Endothelial cell of umbilical vein (primary cell): ENCODE measurements around the gene B3GNT3. TPM values are rescaled to one million over a fixed set of nuclear protein-coding genes. Genes with fewer than 3 reads are reported as not detected.

Source experiments
- BruUV-seq: library from RNA; stranded (reverse); fragments of 400-500 nt; replicated peaks from 2 replicates; lab custom pipeline; 2021; lab: Mats Ljungman, UMichigan
- CTCF ChIA-PET: fragments of 300-600, 350-600 bp; sonication (Branson Sonifier 250); formaldehyde crosslinking; loops from one replicate; lab custom pipeline; 2021; ENCODE audit warnings: antibody characterized with exemption, inconsistent platforms; lab: Charles Lee
- POLR2A ChIA-PET: fragments of 300-600, 350-600 bp; sonication (Branson Sonifier 250); formaldehyde crosslinking; loops from one replicate; lab custom pipeline; 2021; ENCODE audit warnings: antibody characterized with exemption, inconsistent platforms; lab: Charles Lee
- DNase-seq: peaks from one replicate; pipeline ENCODE4 v3.0.0-alpha.2; 2011; ENCODE audit warnings: low read depth, low spot score
- FAIRE-seq: peaks from 2 replicates; lab custom pipeline; 2011; peaks lifted over from hg19 to GRCh38; lab: Jason Lieb, UNC
- H2AFZ ChIP-seq: 2 replicates; pipeline ENCODE4 v1.6.0; 2012; ENCODE audit warnings: low read depth, low read length, control low read depth, inconsistent platforms
- H3K27ac ChIP-seq: 2 replicates; pipeline ENCODE4 v1.5.1; 2011; ENCODE audit warnings: low read depth, mild to moderate bottlenecking, control low read depth, low read length, moderate library complexity; ENCODE audit not compliant: insufficient read depth
- H3K27me3 ChIP-seq, 2 experiments: 2 replicates each; pipeline versions ENCODE4 v1.6.0 to v1.6.1; 2011; ENCODE audit warnings: low read length in 2 of 2, mixed read lengths in 1 of 2; ENCODE audit not compliant: control insufficient read depth in 2 of 2, insufficient read depth in 2 of 2
- H3K36me3 ChIP-seq, 2 experiments: 2 replicates in 1 of 2; 3 replicates in 1 of 2; pipeline ENCODE4 v1.5.1; 2011; ENCODE audit warnings: low read length in 2 of 2, mild to moderate bottlenecking in 1 of 2, moderate library complexity in 1 of 2; ENCODE audit not compliant: control insufficient read depth in 2 of 2, insufficient read depth in 2 of 2; ENCODE audit errors: extremely low read depth in 1 of 2
- H3K4me1 ChIP-seq: 3 replicates; pipeline ENCODE4 v1.5.1; 2011; ENCODE audit warnings: mild to moderate bottlenecking, low read length; ENCODE audit not compliant: control insufficient read depth, insufficient read depth; ENCODE audit errors: extremely low read depth
- H3K4me2 ChIP-seq: 2 replicates; pipeline ENCODE4 v1.6.1; 2011; ENCODE audit warnings: low read length, control low read depth, mixed read lengths; ENCODE audit not compliant: insufficient read depth
- H3K4me3 ChIP-seq, 3 experiments: fragments of 200-600 bp in 1 of 3; sonication (generic), shearing (Covaris generic) in 1 of 3; replicated peaks in 1 of 3; 2 replicates each; pipeline ENCODE4 v1.5.1; 2011 to 2016; ENCODE audit warnings: control low read depth in 3 of 3, low read length in 3 of 3, mild to moderate bottlenecking in 2 of 3, inconsistent platforms in 1 of 3, low read depth in 1 of 3, moderate library complexity in 1 of 3; ENCODE audit not compliant: insufficient read depth in 1 of 3
- H3K79me2 ChIP-seq: 2 replicates; pipeline ENCODE4 v1.6.0; 2012; ENCODE audit warnings: low read length, inconsistent platforms; ENCODE audit not compliant: control insufficient read depth, insufficient read depth
- H3K9ac ChIP-seq: replicated peaks from 2 replicates; pipeline ENCODE3; 2011; ENCODE audit warnings: low read length, control low read depth; ENCODE audit not compliant: insufficient read depth; ENCODE audit errors: extremely low read depth
- H3K9me1 ChIP-seq: replicated peaks from 3 replicates; pipeline ENCODE4 v1.6.0; 2011; ENCODE audit warnings: mild to moderate bottlenecking, low read length; ENCODE audit not compliant: control insufficient read depth, insufficient read depth; ENCODE audit errors: extremely low read depth
- H3K9me3 ChIP-seq: replicated peaks from 2 replicates; pipeline ENCODE4 v1.5.1; 2012; ENCODE audit warnings: low read length, inconsistent platforms; ENCODE audit not compliant: control insufficient read depth, insufficient read depth
- H4K20me1 ChIP-seq: replicated peaks from 2 replicates; pipeline ENCODE3; 2011; ENCODE audit warnings: mild to moderate bottlenecking, low read length; ENCODE audit not compliant: control insufficient read depth, insufficient read depth; ENCODE audit errors: extremely low read depth
- EZH2 ChIP-seq: IDR thresholded peaks from 2 replicates; pipeline ENCODE4 v1.6.1; 2012; ENCODE audit warnings: borderline replicate concordance, low read depth, mild to moderate bottlenecking, moderate library complexity, low read length, inconsistent platforms; ENCODE audit not compliant: severe bottlenecking
- GATA2 ChIP-seq: IDR thresholded peaks from 2 replicates; pipeline ENCODE4 v1.7.0; 2011; ENCODE audit warnings: low read depth, mild to moderate bottlenecking, moderate library complexity, mixed read lengths, low read length; ENCODE audit not compliant: insufficient read length, insufficient read depth
- JUN ChIP-seq: IDR thresholded peaks from 2 replicates; pipeline ENCODE4 v1.6.1; 2011; ENCODE audit warnings: borderline replicate concordance, low read depth; ENCODE audit not compliant: insufficient read length, insufficient read depth
- POLR2AphosphoS5 ChIP-seq: IDR thresholded peaks from 2 replicates; pipeline ENCODE4 v1.6.1; 2012; ENCODE audit warnings: low read depth, mild to moderate bottlenecking, control low read depth, low read length, moderate library complexity; ENCODE audit not compliant: insufficient read depth
- dilution Hi-C: fragments of 300-500 bp; cut with MboI; formaldehyde crosslinking; loops from one replicate; pipeline ENCODE4 v1.15.0; 2019; ENCODE audit warnings: low sequenced_read_pairs; ENCODE audit not compliant: extremely low pct_ligation_motif_present
- intact Hi-C: fragments of 100-400 bp; cut with micrococcal nuclease; formaldehyde crosslinking; loops from one replicate; pipeline ENCODE4 v1.10.0; 2022
- polyA plus RNA-seq, 4 experiments: library from polyadenylated mRNA; depleted of rRNA in 3 of 4; stranded (reverse) in 3 of 4; unstranded in 1 of 4; fragments of >200 nt; gene quantifications; 2 replicates each; pipeline versions ENCODE4 v1.2.1 to v1.2.3, GENCODE V29; 2011 to 2012; ENCODE audit warnings: missing spikeins in 1 of 4
- total RNA-seq: library from RNA; stranded (reverse); gene quantifications from 2 replicates; pipeline ENCODE4 v1.2.3, GENCODE V29; 2021
- TF ChIP-seq, protein P1 (sequence below): IDR thresholded peaks from 2 replicates; pipeline ENCODE4 v1.6.1; 2011; ENCODE audit not compliant: insufficient read depth, insufficient read length
- TF ChIP-seq, protein P2 (sequence below), 2 donors: IDR thresholded peaks; 1 replicate in 1 of 2; 2 replicates in 1 of 2; pipeline ENCODE4 v1.5.1; 2011; ENCODE audit warnings: low read length in 2 of 2, mild to moderate bottlenecking in 2 of 2, moderate library complexity in 2 of 2, control low read depth in 1 of 2, inconsistent platforms in 1 of 2, low read depth in 1 of 2; ENCODE audit not compliant: insufficient read depth in 1 of 2; ENCODE audit errors: extremely low read depth in 1 of 2

B3GNT3 gene
- total and polyA plus RNA-seq, 2 donors (not counting 3 experiments of a cell fraction or from before 2014, with no cell fraction given) = 0.10 TPM; not detected in 1

- no peaks in the 10 kb centered on the region for H3K9me1 ChIP-seq
- H3K9me3 ChIP-seq = no peaks in the 10 kb centered on the region
- H3K36me3 ChIP-seq = no peaks in the 10 kb centered on the region
- no peak overlapping the region for H3K9ac ChIP-seq
- H3K27me3 ChIP-seq = no peaks in the 10 kb centered on the region
- no TSS peak for BruUV-seq
- no peaks in the 10 kb centered on the region for H4K20me1 ChIP-seq
- no peak overlapping the region for H2AFZ ChIP-seq
- intact Hi-C loops (no loop called here), dilution Hi-C loops (no loop called here)
- ChIA-PET CTCF (no interaction called here), POLR2A (no interaction called here)
- DNase-seq (no peak), FAIRE-seq (no peak)
- no peak overlapping the region for H3K4me2 ChIP-seq
- TF ChIP-seq, protein P1, sequence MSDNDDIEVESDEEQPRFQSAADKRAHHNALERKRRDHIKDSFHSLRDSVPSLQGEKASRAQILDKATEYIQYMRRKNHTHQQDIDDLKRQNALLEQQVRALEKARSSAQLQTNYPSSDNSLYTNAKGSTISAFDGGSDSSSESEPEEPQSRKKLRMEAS = no peak
- TF ChIP-seq, protein P2, sequence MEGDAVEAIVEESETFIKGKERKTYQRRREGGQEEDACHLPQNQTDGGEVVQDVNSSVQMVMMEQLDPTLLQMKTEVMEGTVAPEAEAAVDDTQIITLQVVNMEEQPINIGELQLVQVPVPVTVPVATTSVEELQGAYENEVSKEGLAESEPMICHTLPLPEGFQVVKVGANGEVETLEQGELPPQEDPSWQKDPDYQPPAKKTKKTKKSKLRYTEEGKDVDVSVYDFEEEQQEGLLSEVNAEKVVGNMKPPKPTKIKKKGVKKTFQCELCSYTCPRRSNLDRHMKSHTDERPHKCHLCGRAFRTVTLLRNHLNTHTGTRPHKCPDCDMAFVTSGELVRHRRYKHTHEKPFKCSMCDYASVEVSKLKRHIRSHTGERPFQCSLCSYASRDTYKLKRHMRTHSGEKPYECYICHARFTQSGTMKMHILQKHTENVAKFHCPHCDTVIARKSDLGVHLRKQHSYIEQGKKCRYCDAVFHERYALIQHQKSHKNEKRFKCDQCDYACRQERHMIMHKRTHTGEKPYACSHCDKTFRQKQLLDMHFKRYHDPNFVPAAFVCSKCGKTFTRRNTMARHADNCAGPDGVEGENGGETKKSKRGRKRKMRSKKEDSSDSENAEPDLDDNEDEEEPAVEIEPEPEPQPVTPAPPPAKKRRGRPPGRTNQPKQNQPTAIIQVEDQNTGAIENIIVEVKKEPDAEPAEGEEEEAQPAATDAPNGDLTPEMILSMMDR (IDR thresholded peaks at IDR 0.05; ENCODE audit: extremely low read depth in 1 of 2, insufficient read depth in 1 of 2, low read depth in 1 of 2, low read length in 2 of 2) = no peak
- TF ChIP-seq POLR2AphosphoS5 = no peak
- TF ChIP-seq EZH2 = no peak
- TF ChIP-seq GATA2 = no peak
- no peak for TF ChIP-seq JUN
- H3K27ac ChIP-seq = no peak overlapping the region
- no peak overlapping the region for H3K4me3 ChIP-seq
- peaks cover 6% of the 10 kb centered on the region for H3K4me1 ChIP-seq
- no peaks in the 10 kb centered on the region for H3K79me2 ChIP-seq
Measured at GRCh38 chr19:17836530-17836929, 41.6 kb downstream of the B3GNT3 start.
